ENCODE data around the gene BSG.

BSG gene

GRCh38 chr19:540867-541637, 31.3 kb upstream of the BSG start:
- no peak for DNase-seq

GRCh38 chr19:541699-542098, 30.7 kb upstream of the BSG start:
- no peak for DNase-seq

- DNase-seq: no peak
Observed at GRCh38 chr19:542173-542866, 30.1 kb upstream of the BSG start.

GRCh38 chr19:543910-544608, 28.3 kb upstream of the BSG start, which contains the start of gene GZMM:
Gene GZMM (plus strand): TSS chr19:544053. CDS start chr19:544072, 19 bp downstream.
- DNase-seq: peak; percentile 84 to 90

- no peak for DNase-seq
Observed at GRCh38 chr19:547117-547516, 25.3 kb upstream of the BSG start.

- DNase-seq: no peak
Observed at GRCh38 chr19:547836-548720, 24.3 kb upstream of the BSG start.

GRCh38 chr19:548886-549830, 23.2 kb upstream of the BSG start:
- no peak for DNase-seq

- no peak for DNase-seq
Observed at GRCh38 chr19:554817-555216, 17.6 kb upstream of the BSG start.

GRCh38 chr19:555474-555808, 17.0 kb upstream of the BSG start:
- DNase-seq: no peak

GRCh38 chr19:556611-557382, 15.6 kb upstream of the BSG start:
- no peak for DNase-seq

GRCh38 chr19:558770-559439, 13.5 kb upstream of the BSG start:
- no peak for DNase-seq

GRCh38 chr19:560121-560520, 12.3 kb upstream of the BSG start:
- no peak for DNase-seq

GRCh38 chr19:566403-566802, 6.0 kb upstream of the BSG start:
- peak in 1 of 2 donors; percentile 47 for DNase-seq

GRCh38 chr19:566844-567243, 5.6 kb upstream of the BSG start:
- DNase-seq: no peak

- DNase-seq: no peak
Observed at GRCh38 chr19:567296-567900, 5.0 kb upstream of the BSG start.

GRCh38 chr19:570251-570686, 2.1 kb upstream of the BSG start:
- DNase-seq: no peak

GRCh38 chr19:570937-571565, 1.3 kb upstream of the BSG start:
- peak; percentile 53 to 66 for DNase-seq

GRCh38 chr19:571566-571974, 826 bp upstream of the BSG start:
- DNase-seq: peak in 1 of 2 donors; percentile 40
